Measurements from ENCODE around the gene FXYD5. TPM values are rescaled to one million over a fixed set of nuclear protein-coding genes. Genes with fewer than 3 reads are reported as not detected.

The FXYD5 gene
- total RNA-seq, 1 experiment from 2014 or later, result 760 TPM

DNA sequence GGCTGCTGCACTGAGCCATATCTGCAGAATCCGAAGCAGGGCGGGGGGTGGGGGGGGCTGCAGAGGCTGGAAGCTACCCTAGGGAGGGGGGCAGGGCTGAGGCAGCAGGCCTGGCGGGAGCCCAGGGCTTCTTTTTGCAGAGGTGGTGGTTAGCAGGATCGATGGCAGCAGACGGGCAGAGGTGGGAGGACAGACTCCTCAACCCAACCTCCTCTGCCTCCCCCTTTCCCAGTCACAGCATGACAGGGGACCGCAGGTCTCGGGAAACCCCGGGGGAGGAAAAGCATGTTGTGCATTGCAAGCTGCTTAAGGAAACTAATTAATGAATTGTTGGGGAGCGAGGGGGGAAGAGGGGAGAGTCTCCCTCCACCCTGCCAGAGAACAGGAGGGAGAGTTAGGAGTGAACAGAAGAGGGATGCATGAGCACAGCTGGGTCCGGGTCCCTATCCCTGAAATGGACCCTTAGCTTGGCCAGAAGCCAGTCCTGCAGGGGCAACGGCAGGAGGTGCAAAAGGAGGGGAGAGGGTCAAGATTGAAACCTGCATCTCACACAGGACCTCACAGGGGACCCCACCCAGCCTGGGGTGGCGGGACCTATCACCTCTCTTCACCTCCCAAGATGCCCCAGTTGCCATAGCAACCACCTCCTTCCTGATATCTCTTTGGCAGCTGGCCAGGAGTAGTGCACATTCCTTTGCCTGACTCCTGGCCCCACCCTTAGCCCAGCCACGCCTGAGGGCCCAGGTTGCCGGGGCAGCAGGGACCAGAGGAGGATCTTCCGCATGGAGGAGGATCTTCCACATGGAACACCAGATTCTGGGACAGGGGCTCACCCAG, 9.7 kb upstream of the FXYD5 start:
- Mint-ChIP-seq H3K27me3 (ENCODE audit: unreplicated experiment) (peaks cover 17% of the 10 kb centered on the region), H3K9me3 (ENCODE audit: low read depth, unreplicated experiment) (no peaks in the 10 kb centered on the region), H3K4me3 (ENCODE audit: low read depth, unreplicated experiment) (peak overlapping the region; percentile 26), H3K27ac (ENCODE audit: unreplicated experiment) (peak overlapping the region; percentile 89), H3K4me1 (ENCODE audit: low read depth, unreplicated experiment) (peaks cover 33% of the 10 kb centered on the region), H3K36me3 (ENCODE audit: insufficient read depth, unreplicated experiment) (peaks cover 22% of the 10 kb centered on the region)
- DNase-seq, result peak; percentile 93
- intact Hi-C loops (cut with micrococcal nuclease; ENCODE audit: unreplicated experiment), result loop anchor here (5.0 kb wide), 1 partner anchor 102 kb away; the partner anchor contains the start of gene LSR
- TF ChIP-seq, protein P1, sequence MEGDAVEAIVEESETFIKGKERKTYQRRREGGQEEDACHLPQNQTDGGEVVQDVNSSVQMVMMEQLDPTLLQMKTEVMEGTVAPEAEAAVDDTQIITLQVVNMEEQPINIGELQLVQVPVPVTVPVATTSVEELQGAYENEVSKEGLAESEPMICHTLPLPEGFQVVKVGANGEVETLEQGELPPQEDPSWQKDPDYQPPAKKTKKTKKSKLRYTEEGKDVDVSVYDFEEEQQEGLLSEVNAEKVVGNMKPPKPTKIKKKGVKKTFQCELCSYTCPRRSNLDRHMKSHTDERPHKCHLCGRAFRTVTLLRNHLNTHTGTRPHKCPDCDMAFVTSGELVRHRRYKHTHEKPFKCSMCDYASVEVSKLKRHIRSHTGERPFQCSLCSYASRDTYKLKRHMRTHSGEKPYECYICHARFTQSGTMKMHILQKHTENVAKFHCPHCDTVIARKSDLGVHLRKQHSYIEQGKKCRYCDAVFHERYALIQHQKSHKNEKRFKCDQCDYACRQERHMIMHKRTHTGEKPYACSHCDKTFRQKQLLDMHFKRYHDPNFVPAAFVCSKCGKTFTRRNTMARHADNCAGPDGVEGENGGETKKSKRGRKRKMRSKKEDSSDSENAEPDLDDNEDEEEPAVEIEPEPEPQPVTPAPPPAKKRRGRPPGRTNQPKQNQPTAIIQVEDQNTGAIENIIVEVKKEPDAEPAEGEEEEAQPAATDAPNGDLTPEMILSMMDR (IDR thresholded peaks at IDR 0.05; ENCODE audit: unreplicated experiment), result no peak
- BruUV-seq (replicated peaks), result no TSS peak
- CTCF ChIA-PET, result interaction anchor here (0.5 to 1.1 kb wide), 3 partner anchors 9 to 90 kb away, joined by 3 to 5 read pairs (median 3); partner anchors contain the start of gene FXYD5

DNA sequence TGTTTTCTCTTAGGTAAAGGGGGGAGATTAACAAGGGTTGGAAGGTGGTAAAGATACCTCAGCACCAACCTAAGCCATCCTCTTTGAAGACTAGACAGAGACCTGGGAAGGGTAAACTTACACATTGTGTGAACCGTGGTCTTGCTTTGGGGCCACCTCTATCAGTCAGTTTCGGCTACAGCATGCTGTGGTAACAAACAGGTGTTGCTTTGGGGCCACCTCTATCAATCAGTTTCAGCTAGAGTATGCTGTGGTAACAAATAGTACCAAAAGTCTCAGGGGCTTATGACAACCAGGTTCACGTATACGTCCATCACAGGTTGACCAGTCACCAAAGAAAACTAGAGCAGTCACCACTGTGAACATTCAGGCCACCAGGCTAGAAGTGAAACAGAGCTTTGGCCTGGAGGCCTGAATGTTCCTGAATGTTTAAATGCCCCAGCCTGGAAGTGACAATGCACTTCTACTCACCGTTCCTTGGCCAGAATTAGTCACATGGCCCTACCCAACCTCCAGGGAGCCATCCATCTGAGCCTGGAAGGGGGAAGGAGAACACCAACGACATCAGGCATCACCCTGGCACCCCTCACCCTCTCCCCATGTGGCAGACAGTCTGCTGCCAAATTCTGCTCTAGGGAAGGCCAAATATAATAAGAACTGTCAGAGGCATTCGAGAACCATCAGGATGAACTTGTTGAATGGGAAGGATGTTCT, 7.6 kb upstream of the FXYD5 start:
- no peak overlapping the region for H3K27ac Mint-ChIP-seq (ENCODE audit: unreplicated experiment)
- H3K4me3 Mint-ChIP-seq (ENCODE audit: low read depth, unreplicated experiment), result no peak overlapping the region
- no TSS peak for BruUV-seq (replicated peaks)
- intact Hi-C loops (cut with micrococcal nuclease; ENCODE audit: unreplicated experiment), result no loop called here
- peaks cover 23% of the 10 kb centered on the region for H3K4me1 Mint-ChIP-seq (ENCODE audit: low read depth, unreplicated experiment)
- peaks cover 17% of the 10 kb centered on the region for H3K27me3 Mint-ChIP-seq (ENCODE audit: unreplicated experiment)
- CTCF ChIA-PET, result interaction anchor here (0.6 kb wide), 1 partner anchor 79 kb away, joined by 3 read pairs; no protein-coding TSS in a partner anchor
- no peak for DNase-seq
- peaks cover 15% of the 10 kb centered on the region for H3K36me3 Mint-ChIP-seq (ENCODE audit: insufficient read depth, unreplicated experiment)
- TF ChIP-seq, protein P1 (IDR thresholded peaks at IDR 0.05; ENCODE audit: unreplicated experiment), result no peak
- H3K9me3 Mint-ChIP-seq (ENCODE audit: low read depth, unreplicated experiment), result no peaks in the 10 kb centered on the region

DNA sequence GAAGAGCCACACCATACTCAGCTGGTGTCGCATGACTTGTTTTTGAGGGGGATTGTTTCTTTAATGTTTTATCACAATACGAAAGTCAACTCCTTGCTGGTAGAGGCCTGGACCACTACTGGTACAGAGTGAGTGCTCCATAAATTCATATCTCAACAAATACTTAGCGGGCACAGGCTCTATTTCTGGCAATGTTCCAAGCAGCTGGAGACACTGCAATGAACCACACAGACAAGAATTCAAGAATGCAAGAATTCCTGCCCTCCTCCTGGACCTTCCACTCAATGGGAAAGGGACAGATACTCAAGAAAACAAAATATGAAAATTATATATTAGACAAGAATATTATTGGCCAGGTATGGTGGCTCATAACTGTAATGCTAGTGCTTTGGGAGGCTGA, 5.1 kb upstream of the FXYD5 start:
- TF ChIP-seq, protein P1 (IDR thresholded peaks at IDR 0.05; ENCODE audit: unreplicated experiment), result no peak
- H3K4me1 Mint-ChIP-seq (ENCODE audit: low read depth, unreplicated experiment), result peaks cover 20% of the 10 kb centered on the region
- H3K27me3 Mint-ChIP-seq (ENCODE audit: unreplicated experiment), result peaks cover 3% of the 10 kb centered on the region
- intact Hi-C loops (cut with micrococcal nuclease; ENCODE audit: unreplicated experiment), result no loop called here
- H3K36me3 Mint-ChIP-seq (ENCODE audit: insufficient read depth, unreplicated experiment), result peaks cover 18% of the 10 kb centered on the region
- H3K4me3 Mint-ChIP-seq (ENCODE audit: low read depth, unreplicated experiment), result no peak overlapping the region
- no peak for DNase-seq
- CTCF ChIA-PET, result interaction anchor here (0.6 kb wide), 1 partner anchor 32 kb away, joined by 3 read pairs; no protein-coding TSS in a partner anchor
- BruUV-seq (replicated peaks), result no TSS peak
- no peaks in the 10 kb centered on the region for H3K9me3 Mint-ChIP-seq (ENCODE audit: low read depth, unreplicated experiment)
- H3K27ac Mint-ChIP-seq (ENCODE audit: unreplicated experiment), result no peak overlapping the region

DNA sequence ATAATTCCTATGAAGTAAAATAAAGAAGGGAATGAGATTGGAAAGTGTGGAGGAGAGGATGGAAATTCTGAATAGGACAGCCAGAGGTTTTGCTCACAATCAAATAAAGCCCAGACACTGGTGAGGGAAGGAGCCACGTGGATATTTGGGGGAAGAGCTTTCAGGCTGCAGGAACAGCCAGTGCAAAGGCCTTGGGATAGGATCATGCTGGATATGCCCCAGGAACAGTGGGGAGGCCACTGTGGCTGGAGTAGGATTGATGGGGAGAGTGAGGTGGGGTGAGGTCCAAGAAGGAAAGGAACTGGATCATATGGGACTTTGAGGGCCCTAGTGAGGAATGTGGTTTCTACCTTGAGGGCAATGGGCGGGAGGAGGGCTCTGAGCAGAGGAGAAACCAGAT, 4.1 kb upstream of the FXYD5 start:
- peaks cover 18% of the 10 kb centered on the region for H3K36me3 Mint-ChIP-seq (ENCODE audit: insufficient read depth, unreplicated experiment)
- DNase-seq, result no peak
- no peaks in the 10 kb centered on the region for H3K9me3 Mint-ChIP-seq (ENCODE audit: low read depth, unreplicated experiment)
- H3K27ac Mint-ChIP-seq (ENCODE audit: unreplicated experiment), result no peak overlapping the region
- CTCF ChIA-PET, result no interaction called here
- no peak overlapping the region for H3K4me3 Mint-ChIP-seq (ENCODE audit: low read depth, unreplicated experiment)
- no TSS peak for BruUV-seq (replicated peaks)
- TF ChIP-seq, protein P1 (IDR thresholded peaks at IDR 0.05; ENCODE audit: unreplicated experiment), result no peak
- peaks cover 10% of the 10 kb centered on the region for H3K4me1 Mint-ChIP-seq (ENCODE audit: low read depth, unreplicated experiment)
- H3K27me3 Mint-ChIP-seq (ENCODE audit: unreplicated experiment), result no peaks in the 10 kb centered on the region
- intact Hi-C loops (cut with micrococcal nuclease; ENCODE audit: unreplicated experiment), result no loop called here
